Measurements from ENCODE around the gene CBLIF. TPM values are rescaled to one million over a fixed set of nuclear protein-coding genes. Genes with fewer than 3 reads are reported as not detected.

Gene CBLIF
- total RNA-seq, 1 experiment from 2014 or later = not detected

- ChIA-PET POLR2A (no interaction called here), CTCF (no interaction called here)
- no peak for ATAC-seq
- no peaks in the 10 kb centered on the region for H3K4me1 ChIP-seq (ENCODE audit: control insufficient read depth, insufficient read depth, low read length)
- no peaks in the 10 kb centered on the region for H3K9me3 ChIP-seq (ENCODE audit: control insufficient read depth, insufficient read depth, low read depth, low read length)
- in situ Hi-C loops (cut with HindIII; ENCODE audit: low pct_unique_long_range_greater_than_20kb, low sequenced_read_pairs) (no loop called here), intact Hi-C loops (cut with micrococcal nuclease; ENCODE audit: unreplicated experiment) (no loop called here)
- no peak overlapping the region for H3K4me3 ChIP-seq (ENCODE audit: low read depth in 2 of 2, low read length in 2 of 2)
- no TSS peak for BruUV-seq (replicated peaks)
- no peak for TF ChIP-seq REST (IDR thresholded peaks at IDR 0.05; ENCODE audit: insufficient read depth in 1 of 2, low read depth in 2 of 2, low read length in 1 of 2)
- no peak for TF ChIP-seq SIN3A (IDR thresholded peaks at IDR 0.05; ENCODE audit: borderline replicate concordance, insufficient read depth, low read depth, low read length)
- no peak for TF ChIP-seq CTCF (IDR thresholded peaks at IDR 0.05)
- TF ChIP-seq TCF7L2 (IDR thresholded peaks at IDR 0.05; ENCODE audit: low read depth, low read length) = no peak
- TF ChIP-seq POLR2AphosphoS5 (IDR thresholded peaks at IDR 0.05; ENCODE audit: low read depth, low read length) = no peak
- no peak for DNase-seq (ENCODE audit: low read depth, low spot score)
- H3K27ac ChIP-seq (ENCODE audit: low read length) = no peak overlapping the region
- H3K27me3 ChIP-seq (ENCODE audit: control insufficient read depth, insufficient read depth, low read length) = no peaks in the 10 kb centered on the region
- H3K36me3 ChIP-seq (ENCODE audit: control insufficient read depth, insufficient read depth, low read length) = no peaks in the 10 kb centered on the region
Measured at GRCh38 chr11:59866836-59867235, 21.5 kb upstream of the CBLIF start.

GRCh38 chr11:59866397-59866796 lies 21.1 kb upstream of the CBLIF start, which contains the start of gene TCN1:
Gene TCN1, minus strand, starts transcription at chr11:59866487. Its CDS starts 17 bp downstream, at chr11:59866470.
- TF ChIP-seq TCF7L2 (IDR thresholded peaks at IDR 0.05; ENCODE audit: low read depth, low read length) (no peak), POLR2AphosphoS5 (IDR thresholded peaks at IDR 0.05; ENCODE audit: low read depth, low read length) (no peak), CTCF (IDR thresholded peaks at IDR 0.05) (no peak), REST (IDR thresholded peaks at IDR 0.05; ENCODE audit: insufficient read depth in 1 of 2, low read depth in 2 of 2, low read length in 1 of 2) (no peak), SIN3A (IDR thresholded peaks at IDR 0.05; ENCODE audit: borderline replicate concordance, insufficient read depth, low read depth, low read length) (no peak)
- no peak for DNase-seq (ENCODE audit: low read depth, low spot score)
- in situ Hi-C loops (cut with HindIII; ENCODE audit: low pct_unique_long_range_greater_than_20kb, low sequenced_read_pairs) (no loop called here), intact Hi-C loops (cut with micrococcal nuclease; ENCODE audit: unreplicated experiment) (no loop called here)
- POLR2A ChIA-PET = no interaction called here
- no peak within 1 kb of the TSS for H3K27ac ChIP-seq (ENCODE audit: low read length)
- ATAC-seq = no peak
- H3K9me3 ChIP-seq (ENCODE audit: control insufficient read depth, insufficient read depth, low read depth, low read length) = no peaks in the 10 kb centered on the region
- H3K4me3 ChIP-seq (ENCODE audit: low read depth in 2 of 2, low read length in 2 of 2) = no peak within 1 kb of the TSS
- CTCF ChIA-PET = no interaction called here
- no peaks in the 10 kb centered on the region for H3K36me3 ChIP-seq (ENCODE audit: control insufficient read depth, insufficient read depth, low read length)
- BruUV-seq (replicated peaks) = no TSS peak
- H3K27me3 ChIP-seq (ENCODE audit: control insufficient read depth, insufficient read depth, low read length) = no peaks in the 10 kb centered on the region
- no peaks in the 10 kb centered on the region for H3K4me1 ChIP-seq (ENCODE audit: control insufficient read depth, insufficient read depth, low read length)
